H1 (cell line): ENCODE data around the gene C5AR2. TPM values are rescaled to one million over a fixed set of nuclear protein-coding genes. Genes with fewer than 3 reads are reported as not detected.

Source experiments
- CTCF ChIA-PET: fragments of 300-600 bp; sonication (Branson Sonifier 250); formaldehyde crosslinking; loops from one replicate; lab custom pipeline; 2021; ENCODE audit not compliant: partially characterized antibody; lab: Charles Lee
- POLR2A ChIA-PET: fragments of 300-600 bp; sonication (Branson Sonifier 250); formaldehyde crosslinking; loops from one replicate; lab custom pipeline; 2021; ENCODE audit warnings: inconsistent platforms; ENCODE audit not compliant: partially characterized antibody; lab: Charles Lee
- DNase-seq, 2 experiments: peaks; one replicate each; pipeline versions ENCODE4 v3.0.0 to v3.0.0-alpha.2; 2010 to 2022; ENCODE audit warnings: low spot score in 2 of 2, low read depth in 1 of 2, mixed read lengths in 1 of 2
- FAIRE-seq: peaks from 2 replicates; lab custom pipeline; 2011; peaks lifted over from hg19 to GRCh38; lab: Jason Lieb, UNC
- H2AFZ ChIP-seq: 2 replicates; pipeline ENCODE4 v1.8.1; 2012; ENCODE audit warnings: low read length, inconsistent platforms
- H2AK5ac ChIP-seq: 2 replicates; pipeline ENCODE4 v1.6.1; 2013; ENCODE audit warnings: low read depth, low read length
- H2BK120ac ChIP-seq: replicated peaks from 2 replicates; pipeline ENCODE3; 2013; ENCODE audit warnings: low read depth, low read length, inconsistent platforms
- H2BK12ac ChIP-seq: 2 replicates; pipeline ENCODE4 v1.6.1; 2013; ENCODE audit warnings: low read depth, low read length
- H2BK15ac ChIP-seq: 2 replicates; pipeline ENCODE4 v1.6.1; 2013; ENCODE audit warnings: low read length
- H2BK20ac ChIP-seq: 2 replicates; pipeline ENCODE4 v1.6.1; 2013; ENCODE audit warnings: low read length
- H2BK5ac ChIP-seq: 2 replicates; pipeline ENCODE4 v1.6.1; 2013; ENCODE audit warnings: low read depth, low read length
- H3K14ac ChIP-seq: 2 replicates; pipeline ENCODE4 v1.6.1; 2013; ENCODE audit warnings: inconsistent platforms; ENCODE audit not compliant: insufficient read length
- H3K18ac ChIP-seq: 2 replicates; pipeline ENCODE4 v1.6.1; 2013; ENCODE audit warnings: low read length; ENCODE audit errors: extremely low read depth
- H3K23ac ChIP-seq: 2 replicates; pipeline ENCODE4 v1.6.1; 2013; ENCODE audit warnings: inconsistent platforms; ENCODE audit not compliant: insufficient read length
- H3K23me2 ChIP-seq: 2 replicates; pipeline ENCODE4 v1.6.1; 2013; ENCODE audit warnings: low read depth, low read length
- H3K27ac ChIP-seq: 2 replicates; pipeline ENCODE4 v1.6.1; 2011; ENCODE audit warnings: low read depth, low read length, inconsistent platforms
- H3K27me3 ChIP-seq, 4 experiments: replicated peaks in 1 of 4; 1 replicate in 1 of 4; 2 replicates in 3 of 4; pipeline versions ENCODE4 v1.6.1 to v1.8.1; 2011 to 2013; ENCODE audit warnings: low read length in 3 of 4, mild to moderate bottlenecking in 3 of 4, inconsistent platforms in 2 of 4, mixed read lengths in 2 of 4, moderate library complexity in 1 of 4; ENCODE audit not compliant: control insufficient read depth in 3 of 4, insufficient read depth in 3 of 4; ENCODE audit errors: extremely low read depth in 1 of 4
- H3K36me3 ChIP-seq, 4 experiments: 2 replicates each; pipeline versions ENCODE4 v1.6.1 to v1.8.1; 2011 to 2013; ENCODE audit warnings: mild to moderate bottlenecking in 4 of 4, low read length in 3 of 4, moderate library complexity in 2 of 4, control low read depth in 1 of 4, inconsistent platforms in 1 of 4; ENCODE audit not compliant: insufficient read depth in 4 of 4, control insufficient read depth in 2 of 4
- H3K4ac ChIP-seq: replicated peaks from 2 replicates; pipeline ENCODE3; 2013; ENCODE audit warnings: low read length, low read depth, mixed read lengths, inconsistent platforms; ENCODE audit not compliant: insufficient read length
- H3K4me1 ChIP-seq, 4 experiments: replicated peaks in 1 of 4; 1 replicate in 1 of 4; 2 replicates in 3 of 4; pipeline versions ENCODE4 v1.6.1 to v1.8.1; 2011 to 2013; ENCODE audit warnings: low read length in 3 of 4, inconsistent platforms in 2 of 4, mixed read lengths in 1 of 4; ENCODE audit not compliant: insufficient read depth in 4 of 4, control insufficient read depth in 3 of 4
- H3K4me2 ChIP-seq, 2 experiments: 2 replicates each; pipeline versions ENCODE4 v1.6.1 to v1.8.1; 2011 to 2013; ENCODE audit warnings: low read depth in 2 of 2, low read length in 2 of 2, control low read depth in 1 of 2, inconsistent platforms in 1 of 2, mild to moderate bottlenecking in 1 of 2; ENCODE audit not compliant: insufficient read depth in 1 of 2
- H3K4me3 ChIP-seq, 4 experiments: fragments of 200-600, 300-600 bp in 1 of 4; sonication (generic), shearing (Covaris generic), sonication (Bioruptor Twin) in 1 of 4; 2 replicates each; pipeline versions ENCODE4 v1.5.1 to v1.8.1; 2011 to 2016; ENCODE audit warnings: low read length in 4 of 4, low read depth in 3 of 4, control low read depth in 2 of 4, inconsistent platforms in 2 of 4, mild to moderate bottlenecking in 2 of 4, mixed read lengths in 1 of 4, moderate library complexity in 1 of 4; ENCODE audit not compliant: insufficient read depth in 2 of 4; ENCODE audit errors: extremely low read depth in 1 of 4
- H3K56ac ChIP-seq: replicated peaks from 2 replicates; pipeline ENCODE3; 2013; ENCODE audit warnings: low read depth, mild to moderate bottlenecking, mixed read lengths, low read length, inconsistent platforms; ENCODE audit not compliant: insufficient read length
- H3K79me1 ChIP-seq: 2 replicates; pipeline ENCODE4 v1.6.1; 2013; ENCODE audit warnings: low read depth, low read length, control low read depth
- H3K79me2 ChIP-seq, 2 experiments: 2 replicates each; pipeline versions ENCODE4 v1.6.1 to v1.8.1; 2012 to 2013; ENCODE audit warnings: low read length in 2 of 2, mild to moderate bottlenecking in 2 of 2, inconsistent platforms in 1 of 2; ENCODE audit not compliant: insufficient read depth in 2 of 2, control insufficient read depth in 1 of 2
- H3K9ac ChIP-seq, 4 experiments: replicated peaks in 1 of 4; 1 replicate in 1 of 4; 2 replicates in 3 of 4; pipeline versions ENCODE4 v1.6.1 to v1.8.1; 2011 to 2013; ENCODE audit warnings: low read depth in 3 of 4, low read length in 3 of 4, control low read depth in 2 of 4, mild to moderate bottlenecking in 2 of 4, moderate library complexity in 2 of 4, inconsistent platforms in 1 of 4; ENCODE audit errors: extremely low read depth in 1 of 4
- H3K9me3 ChIP-seq, 2 experiments: 2 replicates each; pipeline versions ENCODE4 v1.6.1 to v1.8.1; 2012 to 2013; ENCODE audit warnings: mild to moderate bottlenecking in 2 of 2, moderate library complexity in 2 of 2, control low read depth in 1 of 2, inconsistent platforms in 1 of 2, low read depth in 1 of 2, low read length in 1 of 2, mixed read lengths in 1 of 2; ENCODE audit not compliant: insufficient read depth in 2 of 2
- H4K20me1 ChIP-seq, 2 experiments: replicated peaks in 1 of 2; 2 replicates each; pipeline versions ENCODE3 to v1.8.1; 2011 to 2013; ENCODE audit warnings: inconsistent platforms in 2 of 2, low read length in 2 of 2, mild to moderate bottlenecking in 1 of 2; ENCODE audit not compliant: insufficient read depth in 2 of 2, control insufficient read depth in 1 of 2
- H4K5ac ChIP-seq: 2 replicates; pipeline ENCODE4 v1.6.1; 2013; ENCODE audit warnings: low read length, low read depth, mixed read lengths, inconsistent platforms; ENCODE audit not compliant: insufficient read length
- H4K8ac ChIP-seq: 2 replicates; pipeline ENCODE4 v1.8.0; 2013; ENCODE audit warnings: mild to moderate bottlenecking, moderate library complexity, low read length, inconsistent platforms; ENCODE audit not compliant: insufficient read depth; ENCODE audit errors: extremely low read depth
- H4K91ac ChIP-seq: replicated peaks from 2 replicates; pipeline ENCODE3; 2013; ENCODE audit warnings: low read length, mixed read lengths, inconsistent platforms; ENCODE audit not compliant: insufficient read length
- RXRA ChIP-seq: IDR thresholded peaks from 2 replicates; pipeline ENCODE4 v1.6.1; 2011; ENCODE audit warnings: low read depth, mild to moderate bottlenecking, low read length, moderate library complexity; ENCODE audit not compliant: insufficient read depth
- SAP30 ChIP-seq: fragments of 300-600 bp; sonication (generic); IDR thresholded peaks from 2 replicates; pipeline ENCODE4 v1.7.1; 2012; ENCODE audit warnings: low read length, moderate library complexity, mild to moderate bottlenecking, inconsistent platforms; ENCODE audit not compliant: insufficient read depth, insufficient replicate concordance
- WGBS, 2 experiments: shearing (Covaris generic) in 1 of 2; methylation state at CpG; one replicate each; pipeline versions ENCODE4 v1.1.6 to v1.1.7; 2013 to 2015; ENCODE audit warnings: low lambda C conversion rate in 2 of 2, mixed read lengths in 2 of 2, inconsistent platforms in 1 of 2, low coverage in 1 of 2, missing lambda C conversion rate in 1 of 2; ENCODE audit not compliant: insufficient replicate concordance in 2 of 2, insufficient coverage in 1 of 2, insufficient read length in 1 of 2; ENCODE audit errors: extremely low coverage in 1 of 2, missing lambda C conversion rate in 1 of 2; 5-methylcytosine and 5-hydroxymethylcytosine counted together
- polyA plus RNA-seq, 7 experiments: library from polyadenylated mRNA; depleted of rRNA in 3 of 7; stranded (reverse) in 5 of 7; unstranded in 2 of 7; fragments of >200 nt in 5 of 7; fragments of 200-250 nt in 2 of 7; gene quantifications; 1 replicate in 5 of 7; 2 replicates in 1 of 7; 4 replicates in 1 of 7; pipeline versions ENCODE4 v1.2.1 to v1.2.3, GENCODE V29; 2011 to 2013; ENCODE audit warnings: missing spikeins in 2 of 7, mixed read lengths in 2 of 7
- total RNA-seq: library from RNA; stranded (reverse); fragmentation: NEBNext Ultra II Directional; extraction: Animal tissue kit (Norgen Biotek cat#: 25700); gene quantifications from 2 replicates; pipeline ENCODE4 v1.2.1, GENCODE V29; 2021

The C5AR2 gene
- total and polyA plus RNA-seq, 2 of the 8 experiments (the other 6 are each of a cell fraction or from before 2014, with no cell fraction given), result 0.08 to 0.15 TPM

DNA sequence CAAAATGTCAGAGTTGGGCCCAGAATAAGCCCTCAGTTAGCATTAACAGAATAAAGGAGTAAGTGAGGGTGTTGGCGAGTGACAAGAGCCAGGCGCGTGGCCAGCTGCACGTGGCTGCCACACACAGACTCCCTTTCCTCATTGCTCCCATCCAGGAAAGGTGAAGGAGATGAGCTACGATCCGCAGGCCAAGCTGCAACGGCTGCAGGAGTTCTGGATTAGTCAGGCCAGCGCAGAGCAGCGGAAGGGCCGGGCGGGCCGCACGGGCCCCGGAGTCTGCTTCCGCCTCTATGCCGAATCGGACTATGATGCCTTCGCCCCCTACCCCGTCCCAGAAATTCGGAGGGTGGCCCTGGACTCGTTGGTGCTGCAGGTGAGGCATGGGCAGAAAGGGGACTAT is 30.3 kb downstream of the C5AR2 start:
- H3K23ac ChIP-seq, result no peak overlapping the region
- H3K27me3 ChIP-seq, result no peaks in the 10 kb centered on the region
- H4K91ac ChIP-seq, result no peak overlapping the region
- H3K79me2 ChIP-seq, result no peaks in the 10 kb centered on the region
- DNase-seq, result no peak
- TF ChIP-seq SAP30, result no peak
- TF ChIP-seq RXRA, result no peak
- no peak overlapping the region for H3K56ac ChIP-seq
- H2AK5ac ChIP-seq, result no peak overlapping the region
- H3K14ac ChIP-seq, result no peak overlapping the region
- peaks cover 3% of the 10 kb centered on the region; the same call in 1 of the 2 replicates for H3K79me1 ChIP-seq
- H2BK12ac ChIP-seq, result no peak overlapping the region
- WGBS, 2 experiments, result 94% methylated on average over 21 of the region's 21 CpGs; no CpG with 5 or more reads in 1 of the 2 experiments
- no peaks in the 10 kb centered on the region for H3K4me1 ChIP-seq
- CTCF ChIA-PET, result interaction anchor here (0.7 to 1.5 kb wide), 5 partner anchors 11 to 74 kb away, joined by 3 to 4 read pairs (median 3); partner anchors contain the start of gene DHX34
- H3K4me2 ChIP-seq, result no peak overlapping the region
- H4K20me1 ChIP-seq, result peaks cover 3 to 14% of the 10 kb centered on the region in 2 experiments
- H2BK15ac ChIP-seq, result no peak overlapping the region
- H4K8ac ChIP-seq, result no peak overlapping the region
- H2AFZ ChIP-seq, result no peak overlapping the region
- FAIRE-seq, result no peak
- peaks cover 38 to 78% (median 60%) of the 10 kb centered on the region in 4 experiments for H3K36me3 ChIP-seq
- H3K18ac ChIP-seq, result no peak overlapping the region
- H3K4ac ChIP-seq, result no peak overlapping the region
- no peak overlapping the region for H3K4me3 ChIP-seq
- POLR2A ChIA-PET, result interaction anchor here (0.8 to 1.8 kb wide), 3 partner anchors 12 to 62 kb away, joined by 3 to 7 read pairs (median 4); partner anchors contain the start of gene DHX34
- no peak overlapping the region for H2BK120ac ChIP-seq
- H4K5ac ChIP-seq, result no peak overlapping the region
- H2BK5ac ChIP-seq, result no peak overlapping the region
- no peak overlapping the region for H3K27ac ChIP-seq
- H3K23me2 ChIP-seq, result no peaks in the 10 kb centered on the region
- H2BK20ac ChIP-seq, result no peak overlapping the region
- no peaks in the 10 kb centered on the region for H3K9me3 ChIP-seq
- no peak overlapping the region for H3K9ac ChIP-seq
